H1 (cell line): ENCODE data around the gene BTBD10. TPM values are rescaled to one million over a fixed set of nuclear protein-coding genes. Genes with fewer than 3 reads are reported as not detected.

Source experiments
- CTCF ChIA-PET: fragments of 300-600 bp; sonication (Branson Sonifier 250); formaldehyde crosslinking; loops from one replicate; lab custom pipeline; 2021; ENCODE audit not compliant: partially characterized antibody; lab: Charles Lee
- POLR2A ChIA-PET: fragments of 300-600 bp; sonication (Branson Sonifier 250); formaldehyde crosslinking; loops from one replicate; lab custom pipeline; 2021; ENCODE audit warnings: inconsistent platforms; ENCODE audit not compliant: partially characterized antibody; lab: Charles Lee
- DNase-seq, 2 experiments: peaks; one replicate each; pipeline versions ENCODE4 v3.0.0 to v3.0.0-alpha.2; 2010 to 2022; ENCODE audit warnings: low spot score in 2 of 2, low read depth in 1 of 2, mixed read lengths in 1 of 2
- FAIRE-seq: peaks from 2 replicates; lab custom pipeline; 2011; peaks lifted over from hg19 to GRCh38; lab: Jason Lieb, UNC
- H2AFZ ChIP-seq: 2 replicates; pipeline ENCODE4 v1.8.1; 2012; ENCODE audit warnings: low read length, inconsistent platforms
- H2AK5ac ChIP-seq: 2 replicates; pipeline ENCODE4 v1.6.1; 2013; ENCODE audit warnings: low read depth, low read length
- H2BK120ac ChIP-seq: replicated peaks from 2 replicates; pipeline ENCODE3; 2013; ENCODE audit warnings: low read depth, low read length, inconsistent platforms
- H2BK12ac ChIP-seq: 2 replicates; pipeline ENCODE4 v1.6.1; 2013; ENCODE audit warnings: low read depth, low read length
- H2BK15ac ChIP-seq: 2 replicates; pipeline ENCODE4 v1.6.1; 2013; ENCODE audit warnings: low read length
- H2BK20ac ChIP-seq: 2 replicates; pipeline ENCODE4 v1.6.1; 2013; ENCODE audit warnings: low read length
- H2BK5ac ChIP-seq: 2 replicates; pipeline ENCODE4 v1.6.1; 2013; ENCODE audit warnings: low read depth, low read length
- H3K14ac ChIP-seq: 2 replicates; pipeline ENCODE4 v1.6.1; 2013; ENCODE audit warnings: inconsistent platforms; ENCODE audit not compliant: insufficient read length
- H3K18ac ChIP-seq: 2 replicates; pipeline ENCODE4 v1.6.1; 2013; ENCODE audit warnings: low read length; ENCODE audit errors: extremely low read depth
- H3K23ac ChIP-seq: 2 replicates; pipeline ENCODE4 v1.6.1; 2013; ENCODE audit warnings: inconsistent platforms; ENCODE audit not compliant: insufficient read length
- H3K23me2 ChIP-seq: 2 replicates; pipeline ENCODE4 v1.6.1; 2013; ENCODE audit warnings: low read depth, low read length
- H3K27ac ChIP-seq: 2 replicates; pipeline ENCODE4 v1.6.1; 2011; ENCODE audit warnings: low read depth, low read length, inconsistent platforms
- H3K27me3 ChIP-seq, 4 experiments: replicated peaks in 1 of 4; 1 replicate in 1 of 4; 2 replicates in 3 of 4; pipeline versions ENCODE4 v1.6.1 to v1.8.1; 2011 to 2013; ENCODE audit warnings: low read length in 3 of 4, mild to moderate bottlenecking in 3 of 4, inconsistent platforms in 2 of 4, mixed read lengths in 2 of 4, moderate library complexity in 1 of 4; ENCODE audit not compliant: control insufficient read depth in 3 of 4, insufficient read depth in 3 of 4; ENCODE audit errors: extremely low read depth in 1 of 4
- H3K36me3 ChIP-seq, 4 experiments: 2 replicates each; pipeline versions ENCODE4 v1.6.1 to v1.8.1; 2011 to 2013; ENCODE audit warnings: mild to moderate bottlenecking in 4 of 4, low read length in 3 of 4, moderate library complexity in 2 of 4, control low read depth in 1 of 4, inconsistent platforms in 1 of 4; ENCODE audit not compliant: insufficient read depth in 4 of 4, control insufficient read depth in 2 of 4
- H3K4ac ChIP-seq: replicated peaks from 2 replicates; pipeline ENCODE3; 2013; ENCODE audit warnings: low read length, low read depth, mixed read lengths, inconsistent platforms; ENCODE audit not compliant: insufficient read length
- H3K4me1 ChIP-seq, 4 experiments: replicated peaks in 1 of 4; 1 replicate in 1 of 4; 2 replicates in 3 of 4; pipeline versions ENCODE4 v1.6.1 to v1.8.1; 2011 to 2013; ENCODE audit warnings: low read length in 3 of 4, inconsistent platforms in 2 of 4, mixed read lengths in 1 of 4; ENCODE audit not compliant: insufficient read depth in 4 of 4, control insufficient read depth in 3 of 4
- H3K4me2 ChIP-seq, 2 experiments: 2 replicates each; pipeline versions ENCODE4 v1.6.1 to v1.8.1; 2011 to 2013; ENCODE audit warnings: low read depth in 2 of 2, low read length in 2 of 2, control low read depth in 1 of 2, inconsistent platforms in 1 of 2, mild to moderate bottlenecking in 1 of 2; ENCODE audit not compliant: insufficient read depth in 1 of 2
- H3K4me3 ChIP-seq, 4 experiments: fragments of 200-600, 300-600 bp in 1 of 4; sonication (generic), shearing (Covaris generic), sonication (Bioruptor Twin) in 1 of 4; 2 replicates each; pipeline versions ENCODE4 v1.5.1 to v1.8.1; 2011 to 2016; ENCODE audit warnings: low read length in 4 of 4, low read depth in 3 of 4, control low read depth in 2 of 4, inconsistent platforms in 2 of 4, mild to moderate bottlenecking in 2 of 4, mixed read lengths in 1 of 4, moderate library complexity in 1 of 4; ENCODE audit not compliant: insufficient read depth in 2 of 4; ENCODE audit errors: extremely low read depth in 1 of 4
- H3K56ac ChIP-seq: replicated peaks from 2 replicates; pipeline ENCODE3; 2013; ENCODE audit warnings: low read depth, mild to moderate bottlenecking, mixed read lengths, low read length, inconsistent platforms; ENCODE audit not compliant: insufficient read length
- H3K79me1 ChIP-seq: 2 replicates; pipeline ENCODE4 v1.6.1; 2013; ENCODE audit warnings: low read depth, low read length, control low read depth
- H3K79me2 ChIP-seq, 2 experiments: 2 replicates each; pipeline versions ENCODE4 v1.6.1 to v1.8.1; 2012 to 2013; ENCODE audit warnings: low read length in 2 of 2, mild to moderate bottlenecking in 2 of 2, inconsistent platforms in 1 of 2; ENCODE audit not compliant: insufficient read depth in 2 of 2, control insufficient read depth in 1 of 2
- H3K9ac ChIP-seq, 4 experiments: replicated peaks in 1 of 4; 1 replicate in 1 of 4; 2 replicates in 3 of 4; pipeline versions ENCODE4 v1.6.1 to v1.8.1; 2011 to 2013; ENCODE audit warnings: low read depth in 3 of 4, low read length in 3 of 4, control low read depth in 2 of 4, mild to moderate bottlenecking in 2 of 4, moderate library complexity in 2 of 4, inconsistent platforms in 1 of 4; ENCODE audit errors: extremely low read depth in 1 of 4
- H3K9me3 ChIP-seq, 2 experiments: 2 replicates each; pipeline versions ENCODE4 v1.6.1 to v1.8.1; 2012 to 2013; ENCODE audit warnings: mild to moderate bottlenecking in 2 of 2, moderate library complexity in 2 of 2, control low read depth in 1 of 2, inconsistent platforms in 1 of 2, low read depth in 1 of 2, low read length in 1 of 2, mixed read lengths in 1 of 2; ENCODE audit not compliant: insufficient read depth in 2 of 2
- H4K20me1 ChIP-seq, 2 experiments: replicated peaks in 1 of 2; 2 replicates each; pipeline versions ENCODE3 to v1.8.1; 2011 to 2013; ENCODE audit warnings: inconsistent platforms in 2 of 2, low read length in 2 of 2, mild to moderate bottlenecking in 1 of 2; ENCODE audit not compliant: insufficient read depth in 2 of 2, control insufficient read depth in 1 of 2
- H4K5ac ChIP-seq: 2 replicates; pipeline ENCODE4 v1.6.1; 2013; ENCODE audit warnings: low read length, low read depth, mixed read lengths, inconsistent platforms; ENCODE audit not compliant: insufficient read length
- H4K8ac ChIP-seq: 2 replicates; pipeline ENCODE4 v1.8.0; 2013; ENCODE audit warnings: mild to moderate bottlenecking, moderate library complexity, low read length, inconsistent platforms; ENCODE audit not compliant: insufficient read depth; ENCODE audit errors: extremely low read depth
- H4K91ac ChIP-seq: replicated peaks from 2 replicates; pipeline ENCODE3; 2013; ENCODE audit warnings: low read length, mixed read lengths, inconsistent platforms; ENCODE audit not compliant: insufficient read length
- CTCF ChIP-seq, 3 experiments: IDR thresholded peaks; 1 replicate in 2 of 3; 2 replicates in 1 of 3; pipeline versions ENCODE4 v1.5.1 to v1.6.1; 2011; ENCODE audit warnings: low read length in 3 of 3, mild to moderate bottlenecking in 3 of 3, inconsistent platforms in 2 of 3, low read depth in 1 of 3, moderate library complexity in 1 of 3; ENCODE audit not compliant: insufficient read depth in 1 of 3; ENCODE audit errors: control extremely low read depth in 1 of 3
- HDAC2 ChIP-seq, 2 experiments: fragments of 300-600 bp in 1 of 2; sonication (generic) in 1 of 2; IDR thresholded peaks; 2 replicates each; pipeline ENCODE4 v1.6.1; 2011 to 2012; ENCODE audit warnings: low read depth in 2 of 2, low read length in 2 of 2, mild to moderate bottlenecking in 2 of 2, moderate library complexity in 2 of 2, borderline replicate concordance in 1 of 2, inconsistent platforms in 1 of 2
- RXRA ChIP-seq: IDR thresholded peaks from 2 replicates; pipeline ENCODE4 v1.6.1; 2011; ENCODE audit warnings: low read depth, mild to moderate bottlenecking, low read length, moderate library complexity; ENCODE audit not compliant: insufficient read depth
- USF2 ChIP-seq: IDR thresholded peaks from 2 replicates; pipeline ENCODE4 v1.6.1; 2011; ENCODE audit warnings: low read length, improper control_type of control experiment
- WGBS, 2 experiments: shearing (Covaris generic) in 1 of 2; methylation state at CpG; one replicate each; pipeline versions ENCODE4 v1.1.6 to v1.1.7; 2013 to 2015; ENCODE audit warnings: low lambda C conversion rate in 2 of 2, mixed read lengths in 2 of 2, inconsistent platforms in 1 of 2, low coverage in 1 of 2, missing lambda C conversion rate in 1 of 2; ENCODE audit not compliant: insufficient replicate concordance in 2 of 2, insufficient coverage in 1 of 2, insufficient read length in 1 of 2; ENCODE audit errors: extremely low coverage in 1 of 2, missing lambda C conversion rate in 1 of 2; 5-methylcytosine and 5-hydroxymethylcytosine counted together
- polyA plus RNA-seq, 7 experiments: library from polyadenylated mRNA; depleted of rRNA in 3 of 7; stranded (reverse) in 5 of 7; unstranded in 2 of 7; fragments of >200 nt in 5 of 7; fragments of 200-250 nt in 2 of 7; gene quantifications; 1 replicate in 5 of 7; 2 replicates in 1 of 7; 4 replicates in 1 of 7; pipeline versions ENCODE4 v1.2.1 to v1.2.3, GENCODE V29; 2011 to 2013; ENCODE audit warnings: missing spikeins in 2 of 7, mixed read lengths in 2 of 7
- total RNA-seq: library from RNA; stranded (reverse); fragmentation: NEBNext Ultra II Directional; extraction: Animal tissue kit (Norgen Biotek cat#: 25700); gene quantifications from 2 replicates; pipeline ENCODE4 v1.2.1, GENCODE V29; 2021

BTBD10 gene
- total and polyA plus RNA-seq, 2 of the 8 experiments (the other 6 are each of a cell fraction or from before 2014, with no cell fraction given) = 13.8 to 22.2 TPM

GRCh38 chr11:13391217-13391616 is 71.8 kb downstream of the BTBD10 start:
- H3K9ac ChIP-seq = no peak overlapping the region
- no peak for DNase-seq
- no peaks in the 10 kb centered on the region for H4K20me1 ChIP-seq
- H2AFZ ChIP-seq = no peak overlapping the region
- no peak overlapping the region for H3K23ac ChIP-seq
- POLR2A ChIA-PET = no interaction called here
- no peaks in the 10 kb centered on the region for H3K79me1 ChIP-seq
- 100% methylated on average over 1 of the region's 1 CpG; no CpG with 5 or more reads in 1 of the 2 experiments for WGBS, 2 experiments
- no peak overlapping the region for H4K91ac ChIP-seq
- no peak overlapping the region for H2BK15ac ChIP-seq
- TF ChIP-seq RXRA (no peak), HDAC2 (IDR thresholded peaks at IDR 0.05; ENCODE audit: borderline replicate concordance in 1 of 2, low read depth in 2 of 2, low read length in 2 of 2) (no peak), CTCF (IDR thresholded peaks at IDR 0.05; ENCODE audit: control extremely low read depth in 1 of 3, insufficient read depth in 1 of 3, low read depth in 1 of 3, low read length in 3 of 3) (no peak), USF2 (no peak)
- TF ChIP-seq, all 59 proteins: peak for 0
- no peaks in the 10 kb centered on the region for H3K4me1 ChIP-seq
- peaks cover 0 to 16% (median 6%) of the 10 kb centered on the region in 4 experiments; a peak in 6 of 8 replicates for H3K36me3 ChIP-seq
- CTCF ChIA-PET = interaction anchor here (0.7 to 0.8 kb wide), 2 partner anchors 9 to 46 kb away, joined by 3 to 4 read pairs; no protein-coding TSS in a partner anchor
- H3K4ac ChIP-seq = no peak overlapping the region
- no peak overlapping the region for H3K4me2 ChIP-seq
- H2AK5ac ChIP-seq = no peak overlapping the region
- H4K5ac ChIP-seq = no peak overlapping the region
- H2BK120ac ChIP-seq = no peak overlapping the region
- H2BK12ac ChIP-seq = no peak overlapping the region
- no peak overlapping the region for H3K56ac ChIP-seq
- no peaks in the 10 kb centered on the region for H3K79me2 ChIP-seq
- H3K18ac ChIP-seq = no peak overlapping the region
- H3K27ac ChIP-seq = no peak overlapping the region
- H3K9me3 ChIP-seq = no peaks in the 10 kb centered on the region
- FAIRE-seq = no peak
- no peak overlapping the region for H3K14ac ChIP-seq
- H4K8ac ChIP-seq = no peak overlapping the region
- no peak overlapping the region for H2BK5ac ChIP-seq
- no peak overlapping the region for H2BK20ac ChIP-seq
- H3K4me3 ChIP-seq = no peak overlapping the region
- H3K27me3 ChIP-seq = no peaks in the 10 kb centered on the region
- H3K23me2 ChIP-seq = no peaks in the 10 kb centered on the region; the same call in 1 of the 2 replicates
